ENCODE results near the gene KIRREL2.
A peak's percentile ranks its signal among the peaks of the same experiment; 100 is the strongest.
"Not testable (repeated sequence)": the region's sequence is repeated elsewhere in the genome, so short reads cannot be mapped to it uniquely, and the experiment has no call there.

The KIRREL2 gene

DNA sequence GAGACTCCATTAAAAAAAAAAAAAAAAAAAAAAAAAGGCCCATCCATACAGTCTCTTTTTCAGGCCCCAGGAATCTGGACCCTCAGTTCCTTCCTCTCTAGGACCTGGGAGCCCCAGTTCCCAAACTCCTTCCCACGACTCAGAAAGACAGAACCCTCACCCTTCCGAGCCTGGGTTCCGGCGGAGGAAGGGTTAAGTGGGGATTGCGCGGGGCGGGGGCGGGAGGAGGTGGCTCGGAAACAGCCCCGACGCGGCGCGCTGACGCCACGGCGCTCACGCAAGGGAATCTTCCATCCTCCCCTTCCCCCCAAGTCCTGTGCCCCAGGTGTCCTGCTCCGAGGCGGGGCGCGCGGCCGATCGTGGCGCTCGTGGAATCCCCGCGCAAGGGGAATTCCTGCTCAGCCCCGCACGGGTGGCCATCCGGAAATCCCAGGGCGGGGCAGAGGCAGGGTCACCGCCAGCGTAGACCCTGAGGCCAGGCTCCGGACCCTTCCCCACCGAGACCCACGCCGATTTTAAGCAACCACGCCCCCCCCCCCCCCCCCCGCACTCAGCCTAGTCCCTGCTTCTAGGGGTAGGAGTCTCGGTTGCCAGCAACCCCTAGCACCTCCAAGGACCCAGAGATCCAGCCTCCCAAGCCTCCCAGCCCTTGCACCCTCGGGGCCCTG is 43.0 kb downstream of the KIRREL2 start:
- peak; percentile 67 for DNase-seq

DNA sequence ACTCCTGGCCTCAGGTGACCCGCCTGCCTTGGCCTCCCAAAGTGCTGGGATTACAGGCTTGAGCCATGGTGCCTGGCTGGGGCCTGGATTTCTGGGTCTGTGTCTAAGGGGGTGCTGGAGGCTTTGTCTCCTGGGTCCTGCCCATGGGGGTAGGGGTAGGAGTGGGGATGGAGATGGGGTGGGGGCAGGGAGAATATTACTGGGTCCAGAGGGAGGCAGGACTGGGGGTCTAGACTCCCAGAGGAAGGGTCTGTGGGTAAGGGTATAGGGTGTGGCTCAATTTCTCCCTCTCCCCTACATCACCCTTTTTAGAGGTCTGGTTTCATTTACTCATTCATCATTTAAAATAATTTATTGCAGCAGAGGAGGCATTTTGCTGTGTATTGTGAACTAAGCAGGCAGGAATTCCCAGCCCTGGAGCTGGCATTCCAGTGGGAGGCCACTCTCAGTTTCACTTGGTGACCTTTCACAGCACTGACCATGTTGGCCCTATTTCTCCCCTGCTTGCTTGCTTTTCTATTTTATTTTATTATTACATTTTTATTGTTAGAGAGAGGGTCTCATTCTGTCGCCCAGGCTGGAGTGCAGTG is 44.4 kb downstream of the KIRREL2 start:
- DNase-seq, result no peak

DNA sequence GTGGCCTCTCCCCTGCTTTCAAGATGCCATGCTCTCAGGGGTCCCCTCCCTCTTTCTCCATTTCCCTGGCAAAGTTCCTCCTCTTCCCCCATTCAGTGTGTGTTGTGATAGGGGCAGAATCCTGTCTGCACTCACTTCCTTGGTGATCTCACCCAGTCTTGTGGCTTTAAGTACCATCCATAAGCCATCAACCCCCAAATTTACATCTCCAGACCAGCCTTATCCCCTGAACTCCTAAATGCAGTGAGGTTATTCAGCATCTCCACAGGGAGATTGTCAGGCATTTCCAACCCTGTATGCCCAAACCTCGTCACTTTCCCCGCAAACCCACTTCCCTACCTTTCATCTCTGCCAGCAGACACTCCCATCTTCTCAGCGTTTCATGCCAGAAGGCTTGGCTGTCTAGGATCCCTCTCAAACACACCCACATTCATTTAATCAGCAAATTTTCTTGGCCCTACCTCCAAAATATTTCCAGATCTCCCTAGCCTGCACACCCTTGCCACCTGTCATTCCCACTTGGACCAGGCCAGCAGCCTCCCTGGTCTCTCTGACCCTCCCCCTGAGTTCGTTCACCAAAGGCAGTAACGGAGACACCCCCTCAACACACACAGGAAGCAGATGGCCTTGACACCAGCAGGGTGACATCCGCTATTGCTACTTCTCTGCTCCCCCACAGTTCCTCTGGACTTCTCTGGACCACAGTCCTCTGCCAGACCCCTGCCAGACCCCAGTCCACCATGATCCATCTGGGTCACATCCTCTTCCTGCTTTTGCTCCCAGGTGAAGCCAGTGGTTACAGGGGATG is 45.3 kb downstream of the KIRREL2 start, which contains the start of gene HCST:
TSS of gene HCST (plus strand) at position 676 of the 808 bp plus-strand sequence. CDS start at position 741, 65 bp downstream.
- no peak for DNase-seq

DNA sequence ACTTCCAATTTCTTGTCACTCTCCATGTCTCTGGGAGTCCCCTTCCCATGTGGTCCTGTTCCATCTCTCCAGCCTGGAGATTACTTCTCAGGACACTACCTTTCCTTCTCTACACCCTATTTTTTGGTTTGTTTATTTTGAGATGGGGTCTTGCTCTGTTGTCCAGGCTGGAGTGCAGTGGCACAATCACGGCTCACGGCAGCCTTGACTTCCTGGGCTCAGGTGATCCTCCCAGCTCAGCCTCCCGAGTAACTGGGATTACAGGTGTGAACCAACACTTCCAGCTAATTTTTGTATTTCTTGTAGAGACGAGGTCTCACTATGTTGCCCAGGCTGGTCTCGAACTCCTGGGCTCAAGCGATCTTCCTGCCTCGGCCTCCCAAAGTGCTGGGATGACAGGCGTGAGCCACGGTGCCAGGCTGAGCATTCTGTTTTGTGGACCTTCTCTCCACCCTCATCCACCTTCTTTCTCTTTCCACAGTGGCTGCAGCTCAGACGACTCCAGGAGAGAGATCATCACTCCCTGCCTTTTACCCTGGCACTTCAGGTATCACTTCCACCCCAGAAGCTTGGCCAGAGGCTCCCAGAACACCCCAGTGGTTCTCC is 46.3 kb downstream of the KIRREL2 start:
- no peak for DNase-seq

DNA sequence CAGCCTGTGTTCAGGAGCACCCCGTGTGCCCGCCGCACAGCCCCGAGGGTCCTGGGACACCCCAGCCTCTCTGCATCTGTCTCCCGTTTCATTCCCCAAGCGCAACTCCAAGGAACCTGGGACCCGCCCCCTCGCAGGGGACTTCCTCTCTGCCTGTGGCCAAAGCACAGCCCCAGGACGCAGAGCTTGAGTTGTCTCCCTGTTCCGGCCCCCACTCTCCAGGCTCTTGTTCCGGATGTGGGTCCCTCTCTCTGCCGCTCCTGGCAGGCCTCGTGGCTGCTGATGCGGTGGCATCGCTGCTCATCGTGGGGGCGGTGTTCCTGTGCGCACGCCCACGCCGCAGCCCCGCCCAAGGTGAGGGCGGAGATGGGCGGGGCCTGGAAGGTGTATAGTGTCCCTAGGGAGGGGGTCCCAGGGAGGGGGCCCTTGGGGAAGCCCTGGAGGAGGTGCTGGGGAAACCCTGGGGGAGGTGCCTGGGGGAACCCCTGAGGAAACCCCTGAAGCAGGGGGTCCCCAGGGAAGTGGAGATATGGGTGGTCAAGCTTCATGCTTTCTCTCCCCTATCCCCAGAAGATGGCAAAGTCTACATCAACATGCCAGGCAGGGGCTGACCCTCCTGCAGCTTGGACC is 47.0 kb downstream of the KIRREL2 start:
- peak; percentile 21 for DNase-seq

DNA sequence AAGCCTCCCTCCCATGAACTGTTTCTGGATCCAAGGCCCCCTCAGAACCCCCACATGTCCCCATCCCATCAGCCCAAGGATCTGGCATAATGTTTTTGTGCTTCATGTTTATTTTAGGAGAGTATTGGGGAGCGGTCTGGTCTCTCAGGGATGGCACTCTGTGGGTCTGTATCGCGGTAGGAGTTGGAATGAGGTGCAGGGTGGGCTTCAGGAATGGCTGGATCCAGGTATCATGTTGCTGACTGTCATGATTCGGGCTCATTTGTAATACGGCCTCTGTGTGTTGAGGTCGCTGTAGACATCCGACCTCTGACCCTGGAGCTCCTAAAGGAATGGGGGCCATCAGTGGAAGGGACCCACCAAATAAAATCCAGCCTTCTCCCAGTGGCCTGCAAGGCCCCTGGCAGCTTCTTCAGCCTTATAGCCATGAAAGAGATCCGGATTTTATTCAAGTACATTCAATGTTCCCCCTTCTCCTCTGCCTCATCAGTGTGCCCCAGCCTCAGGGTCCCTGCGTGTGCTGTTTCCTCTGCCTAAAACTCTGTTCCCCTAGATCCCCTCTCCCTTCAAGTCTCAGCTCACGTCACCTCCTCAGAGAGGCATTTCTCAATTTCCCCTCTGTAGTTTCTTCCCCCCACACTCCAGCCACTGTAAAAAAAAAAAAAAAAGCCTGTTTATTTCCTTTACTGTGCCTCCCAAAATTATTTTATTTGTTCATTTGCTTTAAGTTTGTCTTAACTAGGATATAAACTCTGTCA is 47.8 kb downstream of the KIRREL2 start:
- DNase-seq, result no peak

DNA sequence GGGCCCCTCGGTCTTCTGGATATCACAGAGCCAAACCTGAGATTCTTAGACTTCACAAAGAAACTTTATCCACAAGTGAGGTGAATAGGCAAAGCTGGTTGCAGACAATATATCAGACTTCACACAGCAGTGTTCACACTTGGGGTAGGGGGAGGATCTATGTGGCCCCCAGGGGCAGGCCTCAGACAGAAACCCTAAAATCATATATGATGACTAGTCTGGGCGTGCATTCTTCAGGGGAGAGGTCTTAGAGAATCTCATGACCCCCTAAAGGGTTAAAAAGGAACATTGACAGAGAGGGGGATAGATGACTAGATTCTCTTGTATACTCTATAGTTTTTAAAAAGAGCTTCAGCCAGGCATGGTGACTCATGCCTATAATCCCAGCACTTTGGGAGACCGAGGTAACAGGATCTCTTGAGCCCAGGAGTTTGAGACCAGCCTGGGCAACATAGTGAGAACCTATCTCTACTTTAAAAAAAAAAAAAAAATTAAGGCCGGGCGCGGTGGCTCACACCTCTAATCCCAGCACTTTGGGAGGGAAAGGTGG is 48.5 kb downstream of the KIRREL2 start:
- no peak for DNase-seq

DNA sequence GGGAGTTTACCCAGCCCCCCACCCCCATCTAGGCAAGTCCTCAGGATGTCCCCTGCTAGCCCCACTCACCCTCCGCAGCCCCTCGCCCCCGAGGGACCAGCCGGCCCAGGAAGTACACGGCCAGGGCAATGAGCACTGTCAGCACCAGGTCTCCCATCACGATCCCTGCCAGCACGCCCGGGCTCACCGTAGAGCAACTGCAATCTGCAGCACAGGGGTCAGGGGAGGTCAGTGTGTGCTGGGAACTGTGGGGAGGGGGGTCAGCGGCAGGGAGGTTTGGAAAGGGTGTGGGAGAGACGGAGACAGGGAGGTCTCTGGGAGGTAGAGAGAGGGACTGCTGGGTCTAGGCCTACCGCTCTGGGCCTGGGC is 50.6 kb downstream of the KIRREL2 start:
- no peak for DNase-seq

DNA sequence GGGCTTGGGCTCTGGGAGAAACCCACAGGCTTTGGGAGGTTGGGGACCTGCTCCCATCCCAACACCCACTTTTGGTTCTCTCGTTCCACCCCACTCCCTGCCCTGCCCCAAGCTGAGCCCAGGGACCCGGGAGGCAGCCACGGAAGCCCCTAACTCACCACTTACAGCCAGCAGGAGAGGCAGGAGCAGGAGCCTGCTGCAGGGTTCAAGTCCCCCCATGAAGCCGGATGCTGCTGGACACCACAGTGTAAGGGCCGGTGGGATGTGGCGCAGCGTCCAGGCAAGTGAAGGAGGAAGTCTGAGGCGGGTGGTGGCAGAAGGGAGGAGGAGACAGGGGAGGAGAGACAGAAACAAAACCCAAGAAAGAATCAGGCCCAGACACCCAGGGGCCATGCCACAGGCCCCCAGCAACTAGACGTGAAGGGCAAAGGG is 51.3 kb downstream of the KIRREL2 start, which contains the start of gene TYROBP:
TSS of gene TYROBP (minus strand) at position 286 of the 432 bp plus-strand sequence. CDS start at position 219, 67 bp downstream.
- DNase-seq, result no peak

DNA sequence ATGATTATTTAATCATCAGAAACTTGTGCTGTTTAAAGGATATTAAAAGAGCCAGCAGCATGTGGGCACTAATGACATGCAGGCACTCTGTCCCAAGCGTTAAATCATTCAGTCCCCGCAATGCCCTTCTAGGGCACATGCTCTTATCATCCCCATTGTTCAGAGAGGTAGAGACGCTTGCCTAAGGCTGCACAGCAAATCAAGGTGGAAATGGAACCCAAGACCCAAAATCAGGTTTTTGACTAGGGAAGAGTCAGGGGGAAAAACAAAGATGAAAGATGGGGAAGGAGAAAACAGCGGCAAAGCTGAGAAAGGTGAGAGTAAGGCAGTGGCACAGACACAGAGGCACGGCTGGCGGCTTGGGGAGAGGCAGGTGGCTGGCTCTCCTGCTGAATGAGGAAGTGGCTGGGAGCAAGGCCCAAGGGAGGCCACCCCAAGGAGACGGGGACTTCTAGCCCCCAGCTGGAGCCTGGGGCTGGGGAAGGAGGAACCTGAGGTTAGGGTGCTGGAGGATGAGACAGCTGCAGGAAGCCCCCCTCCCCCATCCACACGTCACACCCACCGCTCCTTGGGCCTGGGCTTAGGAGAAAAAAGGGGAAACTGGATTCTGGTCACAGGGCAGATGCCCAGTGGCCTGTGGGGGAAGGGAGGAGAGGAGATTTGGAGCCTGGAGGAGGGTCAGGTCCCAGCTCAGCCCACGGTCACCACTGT is 52.4 kb downstream of the KIRREL2 start:
- no peak for DNase-seq

DNA sequence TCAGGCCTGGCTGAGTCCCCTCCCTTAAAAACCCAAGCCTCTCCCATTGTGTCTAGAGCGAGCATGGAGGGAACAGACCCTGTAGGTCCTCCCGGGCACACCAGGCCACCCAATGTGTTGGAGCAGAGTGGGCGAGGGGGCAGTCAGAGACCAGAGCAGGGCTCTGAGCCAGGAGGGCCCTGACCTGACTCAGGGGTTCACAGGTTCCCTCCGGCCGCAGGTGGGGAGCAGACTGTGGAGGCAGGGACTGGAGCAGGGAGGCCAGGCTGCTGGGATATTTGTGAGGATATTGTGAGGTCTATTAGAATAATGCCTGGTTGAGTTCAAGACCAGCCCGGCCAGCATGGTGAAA is 52.9 kb downstream of the KIRREL2 start:
- DNase-seq, result no peak

DNA sequence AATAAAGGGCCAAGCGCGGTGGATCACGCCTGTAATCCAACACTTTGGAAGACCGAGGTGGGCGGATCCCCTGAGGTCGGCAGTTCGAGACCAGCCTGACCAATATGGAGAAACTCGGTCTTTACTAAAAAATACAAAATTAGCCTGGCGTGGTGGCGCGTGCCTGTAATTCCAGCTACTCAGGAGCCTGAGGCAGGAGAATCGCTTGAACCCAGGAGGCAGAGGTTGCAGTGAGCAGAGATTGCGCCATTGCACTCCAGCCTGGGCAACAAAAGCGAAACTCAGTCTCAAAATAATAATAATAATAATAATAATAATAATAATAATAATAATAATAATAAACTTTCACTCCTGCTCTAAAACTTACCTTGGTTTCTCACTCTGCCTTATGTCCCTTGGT is 53.6 kb downstream of the KIRREL2 start:
- not testable (repeated sequence) for DNase-seq

DNA sequence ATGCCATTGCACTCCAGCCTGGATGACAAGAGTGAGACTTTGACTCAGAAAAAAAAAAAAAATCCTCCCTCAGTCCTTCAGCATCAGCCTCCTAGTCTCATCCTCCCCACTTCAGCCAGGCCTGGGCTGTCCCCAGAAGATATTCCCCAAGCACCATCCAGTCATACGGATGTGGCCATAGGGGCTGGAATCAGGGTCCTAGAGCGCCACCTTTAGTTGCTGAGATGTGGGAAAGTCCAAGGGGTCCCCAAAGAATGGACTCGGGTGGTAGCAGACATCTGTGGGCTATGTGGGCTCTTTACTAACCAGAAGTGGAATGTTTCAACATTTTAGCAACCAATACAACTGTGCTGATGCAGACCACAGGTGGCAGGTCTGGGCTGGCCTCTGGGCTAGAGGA is 54.5 kb downstream of the KIRREL2 start:
- DNase-seq, result no peak

DNA sequence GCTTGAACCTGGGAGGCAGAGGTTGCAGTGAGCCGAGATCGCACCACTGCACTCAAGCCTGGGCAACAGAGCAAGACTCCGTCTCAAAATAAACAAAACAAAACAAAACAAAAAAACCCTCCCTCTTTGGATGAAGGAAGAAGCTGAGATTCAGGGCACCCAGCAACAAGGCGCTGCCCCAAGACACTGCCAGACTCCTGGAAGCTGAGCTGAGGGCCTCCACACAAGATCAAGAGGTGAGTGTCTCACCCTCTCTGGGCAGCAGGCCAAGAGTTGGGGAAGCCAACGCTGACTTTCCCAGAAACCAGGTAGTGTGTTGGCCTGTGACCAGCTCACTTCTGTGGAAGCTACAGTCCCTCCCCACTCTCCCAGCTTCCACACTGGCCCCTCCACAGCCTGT is 55.1 kb downstream of the KIRREL2 start:
- DNase-seq, result no peak

DNA sequence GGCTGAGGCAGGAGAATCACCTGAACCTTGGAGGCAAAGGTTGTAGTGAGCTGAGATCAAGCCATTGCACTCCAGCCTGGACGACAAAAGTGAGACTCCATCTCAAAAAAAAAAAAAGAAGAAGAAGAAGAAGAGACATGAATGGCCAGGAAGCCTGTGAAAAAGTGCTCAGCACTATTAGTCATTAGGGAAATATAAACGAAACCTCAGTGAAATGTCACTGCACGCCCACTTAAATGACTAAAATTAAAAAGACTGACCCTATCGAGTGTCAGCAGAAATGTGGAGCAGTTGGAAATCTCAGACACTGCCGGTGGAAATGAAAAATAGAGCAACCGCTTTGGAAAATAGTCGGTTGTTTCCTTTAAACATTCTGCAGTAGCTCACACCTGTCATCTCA is 56.9 kb downstream of the KIRREL2 start:
- DNase-seq, result no peak

DNA sequence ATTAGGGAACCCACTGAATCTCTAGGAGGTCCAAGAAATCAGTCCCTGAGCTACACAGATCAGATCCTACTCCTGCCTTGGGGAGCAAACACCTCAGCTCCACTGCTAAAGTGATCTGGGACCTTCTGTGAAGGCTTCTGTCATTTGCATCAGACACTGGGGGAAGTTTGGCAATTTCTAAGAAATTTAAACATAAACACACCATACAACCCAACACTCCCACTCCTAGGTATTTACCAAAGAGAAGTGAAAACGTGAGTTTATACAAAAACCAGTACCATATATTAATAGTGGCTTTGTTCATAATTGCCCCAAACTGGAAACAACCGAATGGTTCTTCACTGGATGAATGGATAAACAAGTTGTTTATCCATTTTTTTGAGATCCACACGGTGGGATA is 58.7 kb downstream of the KIRREL2 start:
- no peak for DNase-seq
